Stimulated activated CD4-positive, alpha-beta T cell treated with anti-CD3 and anti-CD28 coated beads, Interleukin-1b, Interleukin-23, amount 100 ng/mL, for 4 hours (primary cell): ENCODE measurements around the gene BEST1.
"Not testable (repeated sequence)": the region's sequence is repeated elsewhere in the genome, so short reads cannot be mapped to it uniquely, and the experiment has no call there.

Experiments used
- DNase-seq, 2 donors: peaks; one replicate each; pipeline ENCODE4 v3.0.0-alpha.2; 2020; ENCODE audit warnings: low read depth in 2 of 2

Gene BEST1

GRCh38 chr11:61948505-61948904 lies 1.6 kb upstream of the BEST1 start:
- DNase-seq: no peak

- DNase-seq: no peak
Measured at GRCh38 chr11:61949169-61950034, 749 bp upstream of the BEST1 start.

- no peak for DNase-seq
Measured at GRCh38 chr11:61951484-61952135, 1.5 kb downstream of the BEST1 start.

- no peak for DNase-seq
Measured at GRCh38 chr11:61952882-61953281, 2.7 kb downstream of the BEST1 start.

GRCh38 chr11:61953632-61954031 lies 3.5 kb downstream of the BEST1 start:
- DNase-seq: not testable (repeated sequence)

GRCh38 chr11:61954106-61954850 lies 4.1 kb downstream of the BEST1 start:
- no peak for DNase-seq

GRCh38 chr11:61954851-61955421 lies 4.8 kb downstream of the BEST1 start:
- no peak for DNase-seq

GRCh38 chr11:61955422-61956135 lies 5.4 kb downstream of the BEST1 start:
- DNase-seq: peak in 1 of 2 donors; percentile 9

GRCh38 chr11:61956191-61957020 lies 6.3 kb downstream of the BEST1 start:
- DNase-seq: no peak

- no peak for DNase-seq
Measured at GRCh38 chr11:61957021-61957770, 7.0 kb downstream of the BEST1 start.

- no peak for DNase-seq
Measured at GRCh38 chr11:61958590-61958989, 8.4 kb downstream of the BEST1 start.

- DNase-seq: no peak
Measured at GRCh38 chr11:61959114-61959513, 9.0 kb downstream of the BEST1 start.

- DNase-seq: no peak
Measured at GRCh38 chr11:61959678-61960077, 9.5 kb downstream of the BEST1 start.

GRCh38 chr11:61960532-61960931 lies 10.4 kb downstream of the BEST1 start:
- no peak for DNase-seq

GRCh38 chr11:61961570-61962212 lies 11.5 kb downstream of the BEST1 start:
- DNase-seq: no peak

GRCh38 chr11:61962213-61963015 lies 12.3 kb downstream of the BEST1 start:
- no peak for DNase-seq

- DNase-seq: no peak
Measured at GRCh38 chr11:61963016-61963281, 12.8 kb downstream of the BEST1 start.

- no peak for DNase-seq
Measured at GRCh38 chr11:61963282-61964057, 13.3 kb downstream of the BEST1 start.
